8988T (cell line): ENCODE measurements around the gene VSIG2.

Source experiments
- DNase-seq: peaks from one replicate; pipeline ENCODE4 v3.0.0; 2011

The VSIG2 gene

GRCh38 chr11:124746621-124747243 is 5.3 kb downstream of the VSIG2 start:
- peak; percentile 99 for DNase-seq

DNA sequence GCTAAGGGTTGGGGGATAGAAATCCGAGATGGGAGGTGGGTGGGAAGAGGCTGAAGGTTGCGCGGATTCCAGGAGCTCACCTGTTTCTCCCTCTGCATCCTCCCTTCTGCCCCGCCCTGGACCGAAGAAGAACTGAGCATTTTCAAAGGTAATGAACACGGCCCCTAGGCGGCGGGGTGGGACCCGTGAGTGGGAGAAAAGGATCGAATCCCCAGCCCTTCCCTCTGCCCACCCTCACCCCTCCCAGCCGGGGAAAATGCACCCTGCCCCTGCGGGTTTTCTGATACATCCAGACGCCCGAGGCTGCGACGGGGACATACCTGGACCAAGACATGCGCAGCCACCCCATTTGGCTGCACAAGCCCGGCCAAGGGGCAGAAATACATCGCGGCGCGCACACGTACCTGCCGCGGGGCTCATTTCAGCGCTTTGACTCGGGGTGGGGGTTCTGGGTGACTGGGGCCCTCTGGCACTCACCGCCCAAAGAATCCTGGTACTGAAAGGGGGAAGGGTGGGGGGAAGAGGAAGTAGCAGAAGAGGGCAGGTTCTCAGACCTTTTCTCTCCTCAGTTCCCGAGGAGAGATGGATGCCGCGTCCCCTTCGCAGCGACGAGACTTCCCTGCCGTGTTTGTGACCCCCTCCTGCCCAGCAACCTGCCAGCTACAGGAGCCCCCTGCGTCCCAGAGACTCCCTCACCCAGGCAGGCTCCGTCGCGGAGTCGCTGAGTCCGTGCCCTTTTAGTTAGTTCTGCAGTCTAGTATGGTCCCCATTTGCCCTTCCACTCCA is 6.0 kb downstream of the VSIG2 start:
- peak; percentile 91 for DNase-seq

DNA sequence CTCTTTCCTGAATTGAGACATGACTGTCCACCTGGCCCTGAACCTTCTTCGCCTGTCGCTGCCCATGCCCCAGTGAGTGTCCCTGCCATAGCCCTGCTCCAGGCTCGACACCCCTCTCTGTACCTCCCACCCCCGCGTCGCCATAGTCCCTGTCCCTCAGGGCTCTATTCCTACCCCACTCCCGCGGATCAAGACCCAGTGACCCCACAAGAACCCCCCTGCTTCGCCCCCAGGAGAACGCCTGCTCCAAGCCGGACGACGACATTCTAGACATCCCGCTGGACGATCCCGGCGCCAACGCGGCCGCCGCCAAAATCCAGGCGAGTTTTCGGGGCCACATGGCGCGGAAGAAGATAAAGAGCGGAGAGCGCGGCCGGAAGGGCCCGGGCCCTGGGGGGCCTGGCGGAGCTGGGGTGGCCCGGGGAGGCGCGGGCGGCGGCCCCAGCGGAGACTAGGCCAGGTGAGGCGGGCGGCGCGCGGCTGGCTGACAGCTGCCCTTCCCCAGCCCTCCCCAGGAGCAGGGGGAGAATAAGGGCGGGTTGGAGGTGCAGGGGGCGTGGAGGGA is 6.7 kb downstream of the VSIG2 start:
- no peak for DNase-seq

DNA sequence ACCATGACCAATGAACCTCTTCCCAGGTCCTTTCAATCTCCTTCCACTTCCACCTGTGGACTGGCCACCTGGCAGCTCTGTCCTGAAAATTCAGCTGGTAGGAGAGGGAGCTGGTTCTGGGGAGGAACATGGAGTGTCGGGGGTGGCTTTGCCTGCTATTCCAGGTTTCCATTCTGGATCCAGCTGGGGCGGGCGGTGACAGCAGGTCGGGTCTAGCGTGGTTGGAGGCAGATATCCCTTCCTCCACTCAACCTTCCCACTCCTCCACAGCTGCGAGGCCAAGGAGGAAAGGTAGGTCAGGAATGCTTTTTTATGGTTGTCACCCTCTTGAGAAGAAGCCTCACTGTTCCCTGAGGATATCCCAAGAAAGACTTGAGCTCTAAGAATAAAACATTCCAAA is 9.0 kb downstream of the VSIG2 start:
- DNase-seq, result no peak

GRCh38 chr11:124742555-124742954 is 9.5 kb downstream of the VSIG2 start:
- no peak for DNase-seq

DNA sequence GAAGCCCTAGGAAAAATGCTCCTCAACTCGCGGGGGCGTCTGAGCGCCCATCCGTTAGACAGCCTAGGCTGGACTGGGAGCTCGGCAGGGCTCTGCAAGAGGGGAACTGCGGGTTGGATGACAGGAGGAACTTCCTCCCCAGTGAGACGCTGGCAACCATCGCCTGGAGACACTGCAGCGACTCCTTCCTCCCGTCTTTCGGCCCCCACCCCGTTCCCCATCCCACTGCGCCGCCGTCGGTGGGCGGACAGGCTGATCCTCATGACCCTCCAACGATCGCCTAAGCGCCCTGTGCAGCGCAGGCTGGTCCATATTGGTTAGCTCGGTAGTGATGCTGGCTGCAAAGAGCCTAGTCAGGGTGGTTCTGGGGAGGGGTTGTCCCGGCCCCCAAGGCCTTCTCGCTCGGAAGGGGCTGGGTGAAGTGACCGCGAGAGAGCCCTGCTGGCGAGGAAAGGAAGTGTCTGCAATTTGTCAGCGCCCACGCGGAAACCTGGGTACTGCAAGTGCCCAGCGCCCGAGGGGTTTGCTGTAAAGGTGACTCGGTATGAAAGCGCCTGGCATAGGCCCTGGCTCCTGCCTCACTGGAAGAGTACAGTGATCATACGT is 11.7 kb downstream of the VSIG2 start:
- DNase-seq, result no peak

GRCh38 chr11:124739479-124740276 is 12.4 kb downstream of the VSIG2 start, which contains the start of gene NRGN:
TSS of gene NRGN (plus strand) at chr11:124739942. CDS start at chr11:124740085, 143 bp downstream.
- DNase-seq, result peak; percentile 98

DNA sequence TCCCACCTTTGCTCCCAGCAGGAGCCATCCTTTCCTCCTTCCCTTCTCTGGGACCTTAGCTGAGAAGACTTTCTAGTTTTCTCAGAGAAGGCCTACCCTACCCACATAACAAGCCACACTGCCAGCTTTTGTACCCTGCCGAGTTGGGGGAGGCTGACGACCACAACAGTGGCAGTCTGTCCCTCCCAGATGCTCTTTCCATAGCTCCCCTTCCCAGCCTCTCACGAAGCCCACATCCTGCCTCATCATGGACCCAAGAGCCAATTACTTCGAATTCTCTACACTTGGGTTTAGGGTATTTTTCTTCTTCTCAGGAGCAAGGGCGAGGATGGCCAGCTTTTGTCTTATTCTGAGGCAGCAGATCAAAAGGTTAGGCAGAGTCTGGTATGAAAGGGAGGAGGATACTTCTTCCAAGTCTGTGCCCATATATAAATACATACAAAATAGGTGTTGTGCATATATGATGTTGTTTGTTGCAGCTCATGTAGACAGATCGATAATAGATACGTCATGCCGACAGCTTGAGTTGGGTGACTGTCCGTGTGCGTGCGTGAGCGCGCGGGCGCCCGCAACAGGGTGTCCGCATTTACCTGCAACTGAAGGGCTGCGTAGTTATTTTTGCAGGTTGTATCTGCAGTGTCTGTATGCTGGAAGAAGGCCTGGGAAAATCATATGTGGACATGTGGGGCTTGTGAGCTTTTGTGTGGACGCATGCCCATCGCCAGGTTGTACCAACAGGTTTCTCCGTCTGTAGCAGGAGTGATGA is 13.2 kb downstream of the VSIG2 start:
- no peak for DNase-seq

GRCh38 chr11:124737638-124738305 is 14.3 kb downstream of the VSIG2 start:
- no peak for DNase-seq

GRCh38 chr11:124736736-124737135 is 15.3 kb downstream of the VSIG2 start:
- no peak for DNase-seq

- DNase-seq, result no peak
Observed at GRCh38 chr11:124732230-124732629, 19.8 kb downstream of the VSIG2 start.

GRCh38 chr11:124729571-124729970 is 22.5 kb downstream of the VSIG2 start:
- DNase-seq, result no peak

GRCh38 chr11:124728134-124728533 is 23.9 kb downstream of the VSIG2 start:
- DNase-seq, result no peak

DNA sequence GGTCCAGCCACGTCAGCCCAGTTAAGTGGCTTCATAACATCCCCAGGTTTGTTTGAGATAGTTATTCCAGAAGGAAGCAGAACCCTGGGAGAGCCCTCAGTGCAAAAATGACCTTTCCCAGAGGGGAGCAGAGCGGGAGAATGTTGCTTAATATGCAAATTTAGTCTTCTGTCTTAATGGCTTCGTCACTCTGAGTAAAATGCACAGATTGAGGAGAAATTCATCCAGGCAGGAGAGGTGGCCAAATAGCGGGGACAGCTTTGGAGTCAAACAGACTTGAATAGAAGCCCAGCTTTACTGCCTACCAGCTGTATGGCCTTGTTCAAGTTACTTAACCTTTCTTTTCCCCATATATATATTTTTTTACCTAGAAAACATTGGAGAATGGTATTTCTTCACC is 24.6 kb downstream of the VSIG2 start:
- DNase-seq, result no peak

DNA sequence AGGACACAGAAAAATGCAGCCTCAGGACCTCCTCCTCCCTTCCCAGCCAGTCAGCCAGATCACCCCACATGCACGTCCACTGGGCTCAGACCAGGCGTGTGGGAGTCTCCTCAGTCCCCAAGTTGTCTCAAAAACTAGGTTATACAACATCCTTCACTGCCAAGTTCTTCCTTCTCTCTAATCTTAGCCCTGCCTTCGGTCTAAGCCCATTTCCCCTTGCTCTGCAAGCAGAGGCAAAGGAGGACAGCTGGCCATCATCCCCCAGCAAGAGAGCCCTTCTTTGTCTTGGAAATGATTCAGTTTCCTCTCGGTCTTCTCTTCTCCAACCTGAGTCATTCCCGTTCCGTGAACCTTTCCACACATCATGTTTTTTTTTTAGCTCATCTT is 26.3 kb downstream of the VSIG2 start:
- no peak for DNase-seq

- no peak for DNase-seq
Observed at GRCh38 chr11:124724979-124725718, 26.9 kb downstream of the VSIG2 start.

DNA sequence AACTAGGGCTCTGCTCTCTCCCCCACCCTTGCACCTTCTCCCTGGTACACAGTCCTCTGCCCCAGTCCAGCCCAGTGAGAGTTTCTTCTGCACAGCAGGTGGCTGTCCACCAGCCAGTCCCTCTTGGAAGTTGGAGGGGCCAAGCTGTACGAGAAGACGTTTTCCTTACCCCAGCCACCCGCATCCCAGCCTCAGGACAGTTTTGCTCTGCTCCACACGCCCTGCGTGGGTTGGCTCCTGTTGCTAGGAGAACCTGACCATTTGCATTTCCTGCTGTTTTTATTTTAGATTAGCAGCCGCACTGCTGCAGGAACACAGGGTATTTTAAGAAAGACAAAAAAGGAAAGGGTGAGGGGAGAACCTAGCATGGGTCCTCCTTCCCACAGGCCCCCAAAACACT is 29.9 kb downstream of the VSIG2 start:
- DNase-seq, result no peak

DNA sequence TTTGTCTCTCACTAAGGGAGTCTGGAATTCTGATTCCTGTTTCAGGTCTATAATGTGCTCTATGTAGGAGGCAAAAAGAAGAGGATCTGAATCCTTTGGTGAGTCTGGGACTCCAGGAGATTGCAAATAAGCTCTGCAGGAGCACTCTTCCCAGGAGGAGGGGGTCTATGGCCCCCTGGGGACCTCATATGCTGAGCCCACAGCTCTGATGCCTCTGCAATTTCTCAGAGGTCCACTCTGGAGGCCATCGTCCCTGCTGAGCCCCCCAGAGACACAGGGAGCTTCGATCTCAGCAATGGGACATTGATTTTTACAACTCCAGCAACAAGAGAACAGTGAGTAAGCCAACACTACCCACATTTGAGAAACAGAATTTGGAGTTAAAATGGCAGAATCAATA is 32.5 kb downstream of the VSIG2 start:
- no peak for DNase-seq

GRCh38 chr11:124718801-124719200 is 33.3 kb downstream of the VSIG2 start:
- no peak for DNase-seq

GRCh38 chr11:124717786-124718651 is 34.0 kb downstream of the VSIG2 start:
- no peak for DNase-seq
